Mammary epithelial cell (primary cell): Measurements from ENCODE around the gene AIG1.

Experiments
- CTCF ChIP-seq, 2 donors: IDR thresholded peaks in 1 of 2; conservative IDR thresholded peaks in 1 of 2; 2 replicates each; pipeline ENCODE4 v1.5.1; 2011 to 2012; ENCODE audit warnings: inconsistent platforms in 2 of 2, low read length in 2 of 2, mild to moderate bottlenecking in 2 of 2, control low read depth in 1 of 2, low read depth in 1 of 2; ENCODE audit not compliant: insufficient read depth in 1 of 2; ENCODE audit errors: extremely low read depth in 1 of 2
- EZH2 ChIP-seq: IDR thresholded peaks from 2 replicates; pipeline ENCODE4 v1.6.1; 2012; ENCODE audit warnings: low read length, inconsistent platforms, borderline replicate concordance

GRCh38 chr6:143192766-143193165, 132.1 kb downstream of the AIG1 start:
- TF ChIP-seq CTCF (conservative IDR thresholded peaks at IDR 0.05 in 1 of 2, IDR thresholded peaks at IDR 0.05 in 1 of 2; ENCODE audit: extremely low read depth in 1 of 2, insufficient read depth in 1 of 2, low read depth in 1 of 2, low read length in 2 of 2) (no peak), EZH2 (no peak)
